ENCODE results near the gene OVAAL. TPM values are rescaled to one million over a fixed set of nuclear protein-coding genes. Genes with fewer than 3 reads are reported as not detected.

OVAAL gene
- total and polyA plus RNA-seq, 9 of the 15 experiments (the other 6 are each of a cell fraction or from before 2014, with no cell fraction given): 0.04 to 0.18 (median 0.08) TPM; not detected in 4

DNA sequence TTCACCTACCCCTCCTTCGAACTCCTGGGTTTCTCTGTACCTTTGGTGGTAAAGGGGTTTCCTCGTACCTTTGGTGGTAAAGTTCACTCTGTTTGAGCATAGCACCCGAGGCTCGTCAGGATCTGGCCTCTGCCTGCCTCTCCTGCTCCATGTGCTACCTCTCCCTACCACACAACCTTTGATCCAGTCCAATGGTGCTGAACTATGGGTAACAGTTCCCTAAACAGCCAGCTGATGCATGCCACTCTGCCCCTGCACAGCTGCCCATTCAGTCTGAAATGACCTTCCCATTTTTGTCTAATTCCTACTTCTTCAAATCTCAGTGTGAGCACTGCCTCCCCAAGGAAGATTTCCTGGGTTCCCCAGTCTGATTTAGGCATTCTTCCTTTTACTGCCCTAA is 14.0 kb downstream of the OVAAL start (continued):
- no peak for TF ChIP-seq ZBTB33 (CRISPR knock-in tag; IDR thresholded peaks at IDR 0.05)

DNA sequence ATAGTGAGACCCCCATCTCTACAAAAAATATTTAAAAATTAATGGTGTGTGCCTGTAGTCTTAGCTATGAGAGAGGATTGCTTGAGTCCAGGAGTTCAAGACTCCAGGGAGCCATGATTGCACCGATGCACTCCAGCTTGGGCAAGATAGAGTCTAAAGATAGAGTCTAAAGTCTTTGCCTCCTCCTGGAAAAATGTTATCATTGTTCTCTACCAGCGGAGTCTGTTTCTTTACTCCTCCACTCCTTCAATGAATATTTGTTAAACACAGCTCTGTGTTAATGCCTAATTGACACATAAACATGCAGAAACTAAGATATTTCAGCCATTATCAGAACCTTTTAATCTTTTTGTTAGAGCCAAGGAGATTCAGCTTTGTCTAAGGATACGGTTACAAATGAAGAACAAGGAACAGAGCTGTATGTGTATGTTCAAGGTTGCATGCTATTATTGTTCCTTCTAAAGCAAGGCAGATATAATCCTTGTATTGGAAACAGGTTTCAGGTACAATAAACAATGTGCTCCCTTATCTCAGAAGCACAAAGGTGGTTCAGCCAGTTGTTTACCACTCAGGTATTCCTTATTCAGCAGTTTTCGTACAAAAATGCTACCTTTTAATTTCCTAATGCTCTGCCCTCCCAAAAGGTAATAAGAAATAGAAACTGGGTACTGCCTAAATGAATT is 15.4 kb downstream of the OVAAL start:
- Histone ChIP-seq H3K4me1 (replicated peaks in 1 of 2; ENCODE audit: control insufficient read depth in 2 of 2, insufficient read depth in 2 of 2, low read length in 2 of 2) (peaks cover 0 to 29% of the 10 kb centered on the region in 2 experiments; a peak in 4 of 5 replicates), H3K9me1 (ENCODE audit: control insufficient read depth, insufficient read depth, low read length) (no peaks in the 10 kb centered on the region), H3K9me3 (replicated peaks; ENCODE audit: control insufficient read depth, insufficient read depth, low read depth, low read length) (no peaks in the 10 kb centered on the region), H2AFZ (ENCODE audit: low read depth, low read length) (peak overlapping the region; percentile 48), H3K4me3 (no peak overlapping the region), H3K27me3 (ENCODE audit: control insufficient read depth in 2 of 2, insufficient read depth in 2 of 2, low read length in 2 of 2) (no peaks in the 10 kb centered on the region), H3K27ac (ENCODE audit: extremely low read depth, low read depth, low read length) (no peak overlapping the region), H3K36me3 (ENCODE audit: control insufficient read depth, insufficient read depth, low read length) (no peaks in the 10 kb centered on the region), H3K79me2 (ENCODE audit: control insufficient read depth, insufficient read depth, low read length) (no peaks in the 10 kb centered on the region), H3K4me2 (ENCODE audit: insufficient read depth, low read length) (no peak overlapping the region), H3K9ac (ENCODE audit: insufficient read depth in 1 of 2, low read depth in 2 of 2, low read length in 2 of 2) (no peak overlapping the region), H4K20me1 (replicated peaks; ENCODE audit: control insufficient read depth, insufficient read depth, low read length) (no peaks in the 10 kb centered on the region)
- TF ChIP-seq MAFF (IDR thresholded peaks at IDR 0.05; ENCODE audit: low read length) (peak; percentile 79), MAFK (IDR thresholded peaks at IDR 0.05; ENCODE audit: low read length) (peak; percentile 74; the same call in 1 of the 2 replicates), GTF2F1 (IDR thresholded peaks at IDR 0.05; ENCODE audit: low read depth, low read length) (no peak), ZNF316 (IDR thresholded peaks at IDR 0.05) (peak; percentile 95), ZKSCAN8 (CRISPR knock-in tag; IDR thresholded peaks at IDR 0.05) (no peak), MAFG (tag; conservative IDR thresholded peaks at IDR 0.05) (peak; percentile 88), RCOR1 (IDR thresholded peaks at IDR 0.05; ENCODE audit: borderline replicate concordance in 1 of 2, low read depth in 2 of 2, low read length in 2 of 2) (no peak), BRD4 (IDR thresholded peaks at IDR 0.05) (no peak), FOXJ2 (tag; IDR thresholded peaks at IDR 0.05) (0 out of 2 replicates have a peak, but pooled peaks have one; percentile 29), LEF1 (IDR thresholded peaks at IDR 0.05) (no peak), SOX6 (IDR thresholded peaks at IDR 0.05) (peak; percentile 23; the same call in 1 of the 2 replicates), ADNP (tag; IDR thresholded peaks at IDR 0.05) (peak; percentile 23; the same call in 1 of the 2 replicates), C11orf30 (IDR thresholded peaks at IDR 0.05; ENCODE audit: low read depth) (peak; percentile 93), ZNF239 (CRISPR knock-in tag; IDR thresholded peaks at IDR 0.05) (peak; percentile 66)
- CTCF ChIA-PET (ENCODE audit: low intra/inter-chr PET ratio): no interaction called here
- ATAC-seq: no peak
- intact Hi-C loops (cut with micrococcal nuclease) (no loop called here), in situ Hi-C loops (cut with MboI) (no loop called here)
- BruUV-seq (replicated peaks): no TSS peak
- DNase-seq (ENCODE audit: extremely low read depth in 1 of 4, low spot score in 3 of 4): no peak
- POLR2A ChIA-PET: no interaction called here
- WGBS (ENCODE audit: insufficient coverage, low coverage, missing lambda C conversion rate): 27% methylated on average over 4 of the region's 4 CpGs
- no peak for FAIRE-seq
